ENCODE measurements around the gene SLC39A1.

DNA sequence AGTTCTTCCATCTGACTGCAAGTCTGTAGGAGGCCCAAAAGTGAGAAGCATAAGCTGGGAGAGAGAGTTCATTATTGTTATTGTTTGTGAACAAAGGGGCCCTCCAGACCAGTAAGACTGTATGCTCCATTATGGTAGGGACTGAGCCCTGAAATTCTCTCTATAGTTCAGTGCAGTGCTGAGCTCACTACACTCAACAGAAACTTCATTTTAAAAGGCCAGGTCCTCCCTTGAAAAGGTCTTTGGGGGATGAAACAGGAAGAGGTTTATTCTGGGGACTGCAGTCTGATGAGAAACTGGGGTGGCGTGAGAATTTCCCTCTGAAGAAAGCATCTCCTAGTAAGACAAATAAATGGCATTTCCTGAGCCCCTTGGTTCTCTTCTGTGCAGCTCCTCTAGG is 35.1 kb downstream of the SLC39A1 start:
- TF ChIP-seq CTCF (IDR thresholded peaks at IDR 0.05): no peak
- no peak for TF ChIP-seq POLR2A (IDR thresholded peaks at IDR 0.05)
